Trophoblast cell (in vitro differentiated cells and primary cell): ENCODE data around the gene FAM131C.

Experiments used
- DNase-seq, 2 donors: peaks; one replicate each; pipeline ENCODE4 v3.0.0-alpha.2; 2016
- H2AFZ ChIP-seq: 2 replicates; pipeline ENCODE4 v1.6.1; 2013; ENCODE audit warnings: low read length, moderate library complexity, mild to moderate bottlenecking; ENCODE audit not compliant: insufficient read depth, poor library complexity
- H2AK5ac ChIP-seq: 2 replicates; pipeline ENCODE4 v1.6.1; 2013; ENCODE audit warnings: mild to moderate bottlenecking, low read length
- H2BK120ac ChIP-seq: 2 replicates; pipeline ENCODE4 v1.6.1; 2013; ENCODE audit warnings: low read length, mild to moderate bottlenecking, moderate library complexity; ENCODE audit not compliant: insufficient read depth, poor library complexity
- H2BK12ac ChIP-seq: 2 replicates; pipeline ENCODE4 v1.6.1; 2013; ENCODE audit warnings: mild to moderate bottlenecking, low read length, moderate library complexity
- H2BK5ac ChIP-seq: 2 replicates; pipeline ENCODE4 v1.6.1; 2013; ENCODE audit warnings: low read length, low read depth, moderate library complexity, mild to moderate bottlenecking; ENCODE audit not compliant: poor library complexity
- H3K14ac ChIP-seq: 2 replicates; pipeline ENCODE4 v1.6.1; 2013; ENCODE audit warnings: mild to moderate bottlenecking, low read length
- H3K18ac ChIP-seq: 2 replicates; pipeline ENCODE4 v1.6.1; 2013; ENCODE audit warnings: mild to moderate bottlenecking, low read length
- H3K23ac ChIP-seq: 2 replicates; pipeline ENCODE4 v1.6.1; 2013; ENCODE audit warnings: low read length
- H3K27ac ChIP-seq: 2 replicates; pipeline ENCODE4 v1.5.1; 2013; ENCODE audit warnings: low read depth, mild to moderate bottlenecking, inconsistent platforms, low read length, moderate library complexity
- H3K27me3 ChIP-seq: 2 replicates; pipeline ENCODE4 v1.6.1; 2013; ENCODE audit warnings: inconsistent platforms, mild to moderate bottlenecking, low read length, moderate library complexity; ENCODE audit not compliant: insufficient read depth
- H3K36me3 ChIP-seq, 2 experiments: 1 replicate in 1 of 2; 2 replicates in 1 of 2; pipeline ENCODE4 v1.6.1; 2013; ENCODE audit warnings: low read length in 2 of 2, mild to moderate bottlenecking in 2 of 2, moderate library complexity in 1 of 2; ENCODE audit not compliant: insufficient read depth in 2 of 2, control insufficient read depth in 1 of 2
- H3K4ac ChIP-seq: 2 replicates; pipeline ENCODE4 v1.6.1; 2013; ENCODE audit warnings: low read depth, mild to moderate bottlenecking, low read length, moderate library complexity
- H3K4me1 ChIP-seq, 2 experiments: 1 replicate in 1 of 2; 2 replicates in 1 of 2; pipeline ENCODE4 v1.6.1; 2013; ENCODE audit warnings: low read length in 2 of 2, mild to moderate bottlenecking in 2 of 2, moderate library complexity in 1 of 2; ENCODE audit not compliant: insufficient read depth in 2 of 2, control insufficient read depth in 1 of 2
- H3K4me2 ChIP-seq: 2 replicates; pipeline ENCODE4 v1.6.1; 2013; ENCODE audit warnings: inconsistent platforms, mild to moderate bottlenecking, low read length, moderate library complexity
- H3K4me3 ChIP-seq: 2 replicates; pipeline ENCODE4 v1.5.1; 2013; ENCODE audit warnings: mild to moderate bottlenecking, low read depth, low read length, inconsistent platforms
- H3K79me1 ChIP-seq: one replicate; pipeline ENCODE4 v1.6.1; 2013; ENCODE audit warnings: low read length
- H3K79me2 ChIP-seq: 2 replicates; pipeline ENCODE4 v1.6.1; 2013; ENCODE audit warnings: low read length, mild to moderate bottlenecking; ENCODE audit not compliant: control insufficient read depth, insufficient read depth, poor library complexity
- H3K9ac ChIP-seq: 2 replicates; pipeline ENCODE4 v1.6.1; 2013; ENCODE audit warnings: mild to moderate bottlenecking, low read length
- H3K9me3 ChIP-seq: 2 replicates; pipeline ENCODE4 v1.6.1; 2013; ENCODE audit warnings: low read depth, mild to moderate bottlenecking, control low read depth, inconsistent platforms, low read length; ENCODE audit not compliant: insufficient read depth
- H4K12ac ChIP-seq: 2 replicates; pipeline ENCODE4 v1.6.1; 2013; ENCODE audit warnings: low read depth, mild to moderate bottlenecking, low read length, moderate library complexity
- H4K8ac ChIP-seq: 2 replicates; pipeline ENCODE4 v1.6.1; 2013; ENCODE audit warnings: low read depth, mild to moderate bottlenecking, low read length, moderate library complexity
- H4K91ac ChIP-seq: one replicate; pipeline ENCODE4 v1.6.1; 2013; ENCODE audit warnings: low read depth, mild to moderate bottlenecking, low read length, moderate library complexity
- WGBS: extraction: QIAGEN DNeasy Blood & Tissue Kit; methylation state at CpG from one replicate; pipeline ENCODE4 v1.1.7; 2013; ENCODE audit warnings: missing lambda C conversion rate; ENCODE audit not compliant: insufficient read length, insufficient coverage; ENCODE audit errors: extremely low coverage; 5-methylcytosine and 5-hydroxymethylcytosine counted together

FAM131C gene

DNA sequence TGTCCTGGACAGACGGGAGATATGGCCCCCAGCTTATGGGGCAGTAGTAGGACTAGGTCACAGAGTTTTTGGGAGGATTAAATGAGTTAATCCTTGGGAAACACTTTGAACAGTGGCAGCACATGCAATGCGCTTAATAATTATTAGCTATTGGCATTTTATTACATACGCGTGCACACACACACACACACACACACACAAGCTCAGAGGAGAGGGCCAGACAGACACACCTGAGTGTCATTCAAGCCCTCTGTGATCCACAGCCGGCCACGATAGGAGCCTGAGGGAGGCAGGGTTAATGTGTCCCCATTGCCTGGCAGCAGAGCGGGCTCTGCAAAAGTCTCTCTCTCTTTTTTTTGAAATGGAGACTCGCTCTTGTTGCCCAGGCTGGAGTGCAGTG, 44.5 kb upstream of the FAM131C start:
- Histone ChIP-seq H3K36me3 (peaks cover 0 to 1% of the 10 kb centered on the region in 2 experiments), H3K4me1 (peaks cover 6 to 14% of the 10 kb centered on the region in 2 experiments), H3K27ac (no peak overlapping the region), H3K4me2 (no peak overlapping the region), H2AK5ac (no peak overlapping the region), H3K9me3 (peaks cover 2% of the 10 kb centered on the region), H4K91ac (no peak overlapping the region), H4K8ac (no peak overlapping the region), H2BK5ac (no peak overlapping the region), H2AFZ (no peak overlapping the region), H3K9ac (no peak overlapping the region), H3K4me3 (no peak overlapping the region), H3K23ac (no peak overlapping the region), H2BK12ac (no peak overlapping the region), H3K79me1 (peaks cover 3% of the 10 kb centered on the region), H3K4ac (no peak overlapping the region), H3K27me3 (no peaks in the 10 kb centered on the region), H3K14ac (no peak overlapping the region), H3K18ac (no peak overlapping the region), H3K79me2 (no peaks in the 10 kb centered on the region), H2BK120ac (no peak overlapping the region), H4K12ac (no peak overlapping the region)
- DNase-seq = no peak
- no CpG with 5 or more reads among the region's 8 CpGs for WGBS

DNA sequence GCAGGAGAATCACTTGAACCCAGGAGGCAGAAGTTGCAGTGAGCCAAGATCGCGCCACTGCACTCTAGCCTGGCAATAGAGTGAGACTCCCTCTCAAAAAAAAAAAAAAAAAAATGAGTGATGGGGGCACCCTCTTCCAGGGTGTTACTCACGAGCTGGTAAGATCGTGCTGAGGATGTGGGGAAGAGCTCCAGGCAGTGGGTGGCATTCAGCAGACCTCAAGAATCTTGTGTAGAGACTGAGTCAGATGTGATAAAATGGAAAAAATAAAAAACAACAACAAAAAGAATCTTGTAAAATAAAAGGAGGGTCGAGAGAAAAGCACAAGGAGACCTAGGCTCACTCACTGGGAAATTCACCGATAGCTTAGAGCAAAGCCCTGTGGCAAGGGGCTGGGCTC, 43.9 kb upstream of the FAM131C start:
- H4K91ac ChIP-seq = no peak overlapping the region
- no peaks in the 10 kb centered on the region for H3K27me3 ChIP-seq
- H3K9ac ChIP-seq = no peak overlapping the region
- no peak overlapping the region for H4K8ac ChIP-seq
- no peaks in the 10 kb centered on the region for H3K79me2 ChIP-seq
- DNase-seq = no peak
- no peak overlapping the region for H2BK120ac ChIP-seq
- H3K18ac ChIP-seq = no peak overlapping the region
- no peak overlapping the region for H3K4me2 ChIP-seq
- H2AFZ ChIP-seq = no peak overlapping the region
- H3K23ac ChIP-seq = no peak overlapping the region
- no peak overlapping the region for H3K14ac ChIP-seq
- no peak overlapping the region for H3K27ac ChIP-seq
- no CpG with 5 or more reads among the region's 6 CpGs for WGBS
- no peak overlapping the region for H3K4ac ChIP-seq
- peaks cover 3% of the 10 kb centered on the region for H3K79me1 ChIP-seq
- no peaks in the 10 kb centered on the region for H3K36me3 ChIP-seq
- H3K4me1 ChIP-seq = peaks cover 11 to 18% of the 10 kb centered on the region in 2 experiments
- no peak overlapping the region for H2BK5ac ChIP-seq
- peaks cover 2% of the 10 kb centered on the region for H3K9me3 ChIP-seq
- no peak overlapping the region for H2AK5ac ChIP-seq
- H3K4me3 ChIP-seq = no peak overlapping the region
- H2BK12ac ChIP-seq = no peak overlapping the region
- H4K12ac ChIP-seq = no peak overlapping the region

DNA sequence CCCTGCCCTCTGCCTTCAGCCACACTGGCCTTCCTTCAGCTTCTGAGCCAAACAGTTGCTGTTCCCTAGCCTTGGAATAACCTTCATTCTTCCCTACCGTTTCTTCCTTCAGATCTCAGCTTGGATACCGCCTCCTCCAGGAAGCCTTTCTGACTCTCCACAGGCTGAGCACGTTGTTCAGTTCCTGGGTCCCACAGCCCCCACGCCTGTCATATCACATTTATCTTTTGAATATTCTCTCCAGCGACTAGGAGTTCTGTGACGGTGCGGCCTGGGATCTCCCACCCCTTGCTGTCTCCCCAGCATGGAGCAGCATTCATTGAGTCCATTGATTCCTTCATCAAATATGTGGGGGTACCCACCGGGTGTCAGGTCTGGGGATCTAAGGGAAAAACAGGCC, 43.2 kb upstream of the FAM131C start:
- H3K4me3 ChIP-seq = no peak overlapping the region
- no CpG with 5 or more reads among the region's 8 CpGs for WGBS
- no peak overlapping the region for H4K8ac ChIP-seq
- H2BK120ac ChIP-seq = no peak overlapping the region
- H3K4ac ChIP-seq = no peak overlapping the region
- H3K14ac ChIP-seq = no peak overlapping the region
- H4K91ac ChIP-seq = no peak overlapping the region
- H3K36me3 ChIP-seq = no peaks in the 10 kb centered on the region
- H2AFZ ChIP-seq = no peak overlapping the region
- no peak overlapping the region for H4K12ac ChIP-seq
- no peak for DNase-seq
- no peaks in the 10 kb centered on the region for H3K27me3 ChIP-seq
- no peak overlapping the region for H3K27ac ChIP-seq
- H3K18ac ChIP-seq = no peak overlapping the region
- H3K9ac ChIP-seq = no peak overlapping the region
- no peak overlapping the region for H3K4me2 ChIP-seq
- H3K9me3 ChIP-seq = peaks cover 2% of the 10 kb centered on the region
- H2BK5ac ChIP-seq = no peak overlapping the region
- H3K79me2 ChIP-seq = no peaks in the 10 kb centered on the region
- no peak overlapping the region for H3K23ac ChIP-seq
- no peak overlapping the region for H2AK5ac ChIP-seq
- peaks cover 5% of the 10 kb centered on the region for H3K79me1 ChIP-seq
- H3K4me1 ChIP-seq = peaks cover 15 to 22% of the 10 kb centered on the region in 2 experiments
- H2BK12ac ChIP-seq = peak overlapping the region; percentile 21

GRCh38 chr1:16116002-16116401, 42.6 kb upstream of the FAM131C start:
- Histone ChIP-seq H3K23ac (no peak overlapping the region), H2AK5ac (no peak overlapping the region), H3K4ac (no peak overlapping the region), H3K27me3 (no peaks in the 10 kb centered on the region), H3K14ac (peak overlapping the region; percentile 12), H4K91ac (peak overlapping the region; percentile 29), H4K12ac (no peak overlapping the region), H2BK12ac (peak overlapping the region; percentile 35), H2AFZ (no peak overlapping the region), H3K36me3 (no peaks in the 10 kb centered on the region), H3K79me2 (no peaks in the 10 kb centered on the region), H3K4me2 (no peak overlapping the region), H3K9ac (no peak overlapping the region), H3K4me3 (no peak overlapping the region), H2BK5ac (no peak overlapping the region), H3K9me3 (peaks cover 2% of the 10 kb centered on the region), H3K79me1 (peaks cover 5% of the 10 kb centered on the region), H4K8ac (no peak overlapping the region), H3K4me1 (peaks cover 15 to 26% of the 10 kb centered on the region in 2 experiments), H3K27ac (no peak overlapping the region), H2BK120ac (peak overlapping the region; percentile 38), H3K18ac (no peak overlapping the region)
- no CpG with 5 or more reads among the region's 16 CpGs for WGBS
- no peak for DNase-seq
